Measurements from ENCODE around the gene ST7.

ST7 gene

GRCh38 chr7:117130262-117130661 lies 177.0 kb downstream of the ST7 start:
- in situ Hi-C loops (cut with MboI; ENCODE audit: low sequenced_read_pairs), result no loop called here
- H3K36me3 ChIP-seq (replicated peaks), result no peaks in the 10 kb centered on the region
- H3K4me1 ChIP-seq, result peaks cover 21% of the 10 kb centered on the region
- H3K4me3 ChIP-seq, result no peak overlapping the region
- no peaks in the 10 kb centered on the region for H3K9me3 ChIP-seq
- no peak for DNase-seq (ENCODE audit: low spot score in 2 of 2)
- no peaks in the 10 kb centered on the region for H3K27me3 ChIP-seq (ENCODE audit: low read depth)

GRCh38 chr7:117132321-117133120 lies 179.2 kb downstream of the ST7 start:
- Histone ChIP-seq H3K4me1 (no peaks in the 10 kb centered on the region; the same call in 1 of the 2 replicates), H3K9me3 (no peaks in the 10 kb centered on the region), H3K4me3 (no peak overlapping the region), H3K27me3 (ENCODE audit: low read depth) (no peaks in the 10 kb centered on the region), H3K36me3 (replicated peaks) (no peaks in the 10 kb centered on the region)
- DNase-seq (ENCODE audit: low spot score in 2 of 2), result no peak
- in situ Hi-C loops (cut with MboI; ENCODE audit: low sequenced_read_pairs), result no loop called here

DNA sequence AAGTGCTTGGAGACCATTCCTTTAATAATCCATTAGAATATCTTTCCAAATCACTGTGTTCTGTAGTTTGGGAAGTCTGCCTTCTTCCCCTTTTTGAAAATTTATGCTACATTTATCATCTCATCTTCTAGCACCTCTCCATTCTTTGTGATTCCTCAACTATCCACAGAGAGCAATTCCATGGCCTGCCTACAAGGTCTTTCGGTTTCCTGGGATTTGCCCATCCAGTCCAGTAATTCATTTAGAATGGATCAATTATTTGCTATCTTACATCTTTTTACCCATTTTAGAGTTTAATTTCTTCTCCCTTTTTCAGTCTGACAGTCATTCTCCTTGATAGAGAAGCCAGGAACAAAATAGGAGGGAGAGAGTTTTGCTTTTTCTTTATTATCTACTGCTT lies 179.8 kb downstream of the ST7 start:
- Histone ChIP-seq H3K36me3 (replicated peaks) (no peaks in the 10 kb centered on the region), H3K9me3 (no peaks in the 10 kb centered on the region), H3K27me3 (ENCODE audit: low read depth) (no peaks in the 10 kb centered on the region), H3K4me3 (no peak overlapping the region), H3K4me1 (no peaks in the 10 kb centered on the region)
- DNase-seq (ENCODE audit: low spot score in 2 of 2), result no peak
- in situ Hi-C loops (cut with MboI; ENCODE audit: low sequenced_read_pairs), result no loop called here

DNA sequence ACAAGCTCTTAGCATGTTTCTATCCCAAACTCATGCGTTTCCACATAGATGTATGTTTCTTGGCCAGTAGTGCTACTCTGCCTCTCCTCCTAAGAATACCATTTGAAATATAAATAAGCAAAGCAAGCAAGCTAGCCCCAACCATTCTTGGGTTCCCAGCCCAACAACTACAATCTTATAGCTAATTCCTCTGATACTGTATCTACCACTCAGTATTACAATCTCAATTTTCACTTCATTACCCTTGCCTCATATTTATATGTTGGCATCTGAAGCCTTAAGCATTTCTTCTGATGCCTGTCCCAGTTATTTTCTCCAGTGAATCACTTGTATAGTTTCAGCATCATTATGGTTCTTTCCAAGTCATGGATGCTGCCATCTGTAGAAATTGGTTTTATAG lies 181.1 kb downstream of the ST7 start:
- Histone ChIP-seq H3K4me1 (no peaks in the 10 kb centered on the region), H3K36me3 (replicated peaks) (no peaks in the 10 kb centered on the region)

GRCh38 chr7:117134889-117135552 lies 181.7 kb downstream of the ST7 start:
- in situ Hi-C loops (cut with MboI; ENCODE audit: low sequenced_read_pairs), result no loop called here
- Histone ChIP-seq H3K27me3 (ENCODE audit: low read depth) (no peaks in the 10 kb centered on the region), H3K9me3 (no peaks in the 10 kb centered on the region), H3K36me3 (replicated peaks) (no peaks in the 10 kb centered on the region), H3K4me1 (no peaks in the 10 kb centered on the region), H3K4me3 (no peak overlapping the region)
- DNase-seq (ENCODE audit: low spot score in 2 of 2), result no peak

More for the DNA sequence above, 181.1 kb downstream of the ST7 start:
- H3K27me3 ChIP-seq (ENCODE audit: low read depth), result no peaks in the 10 kb centered on the region
- no peak overlapping the region for H3K4me3 ChIP-seq
- H3K9me3 ChIP-seq, result no peaks in the 10 kb centered on the region
- in situ Hi-C loops (cut with MboI; ENCODE audit: low sequenced_read_pairs), result no loop called here
- DNase-seq (ENCODE audit: low spot score in 2 of 2), result no peak

GRCh38 chr7:117135553-117135891 lies 182.2 kb downstream of the ST7 start:
- Histone ChIP-seq H3K36me3 (replicated peaks) (no peaks in the 10 kb centered on the region), H3K4me3 (no peak overlapping the region), H3K9me3 (no peaks in the 10 kb centered on the region), H3K27me3 (ENCODE audit: low read depth) (no peaks in the 10 kb centered on the region), H3K4me1 (no peaks in the 10 kb centered on the region)
- no peak for DNase-seq (ENCODE audit: low spot score in 2 of 2)
- in situ Hi-C loops (cut with MboI; ENCODE audit: low sequenced_read_pairs), result no loop called here

- Histone ChIP-seq H3K9me3 (no peaks in the 10 kb centered on the region), H3K36me3 (replicated peaks) (no peaks in the 10 kb centered on the region), H3K4me1 (no peaks in the 10 kb centered on the region), H3K4me3 (no peak overlapping the region), H3K27me3 (ENCODE audit: low read depth) (no peaks in the 10 kb centered on the region)
- in situ Hi-C loops (cut with MboI; ENCODE audit: low sequenced_read_pairs), result no loop called here
- DNase-seq (ENCODE audit: low spot score in 2 of 2), result no peak
These were observed 184.6 kb downstream of the ST7 start for GRCh38 chr7:117137868-117138267.

DNA sequence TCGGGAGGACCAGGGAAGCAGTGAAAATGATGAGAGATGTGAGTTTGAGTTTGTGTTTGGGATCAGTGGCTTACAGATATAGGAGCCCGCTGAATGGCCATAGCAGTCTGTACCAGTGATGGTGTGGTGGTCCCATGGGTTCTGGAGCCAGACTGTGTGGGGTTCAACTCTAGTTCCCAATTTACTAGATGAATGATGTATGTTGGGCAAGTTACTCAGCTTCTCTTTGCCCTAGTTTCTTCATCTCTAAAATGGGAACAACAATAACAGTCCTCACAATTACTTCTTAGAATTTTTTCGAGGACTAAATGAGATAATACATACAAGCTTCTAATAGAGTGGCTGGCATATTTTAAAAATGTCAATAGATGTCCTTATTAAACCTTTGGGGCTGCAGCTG lies 185.2 kb downstream of the ST7 start:
- in situ Hi-C loops (cut with MboI; ENCODE audit: low sequenced_read_pairs), result no loop called here
- H3K27me3 ChIP-seq (ENCODE audit: low read depth), result no peaks in the 10 kb centered on the region
- no peaks in the 10 kb centered on the region for H3K9me3 ChIP-seq
- no peaks in the 10 kb centered on the region for H3K36me3 ChIP-seq (replicated peaks)
- H3K4me3 ChIP-seq, result no peak overlapping the region
- DNase-seq (ENCODE audit: low spot score in 2 of 2), result no peak
- no peaks in the 10 kb centered on the region for H3K4me1 ChIP-seq

GRCh38 chr7:117138981-117139380 lies 185.7 kb downstream of the ST7 start:
- no peaks in the 10 kb centered on the region for H3K4me1 ChIP-seq
- no peak for DNase-seq (ENCODE audit: low spot score in 2 of 2)
- no peaks in the 10 kb centered on the region for H3K36me3 ChIP-seq (replicated peaks)
- no peaks in the 10 kb centered on the region for H3K9me3 ChIP-seq
- H3K4me3 ChIP-seq, result no peak overlapping the region
- no peaks in the 10 kb centered on the region for H3K27me3 ChIP-seq (ENCODE audit: low read depth)
- in situ Hi-C loops (cut with MboI; ENCODE audit: low sequenced_read_pairs), result no loop called here

DNA sequence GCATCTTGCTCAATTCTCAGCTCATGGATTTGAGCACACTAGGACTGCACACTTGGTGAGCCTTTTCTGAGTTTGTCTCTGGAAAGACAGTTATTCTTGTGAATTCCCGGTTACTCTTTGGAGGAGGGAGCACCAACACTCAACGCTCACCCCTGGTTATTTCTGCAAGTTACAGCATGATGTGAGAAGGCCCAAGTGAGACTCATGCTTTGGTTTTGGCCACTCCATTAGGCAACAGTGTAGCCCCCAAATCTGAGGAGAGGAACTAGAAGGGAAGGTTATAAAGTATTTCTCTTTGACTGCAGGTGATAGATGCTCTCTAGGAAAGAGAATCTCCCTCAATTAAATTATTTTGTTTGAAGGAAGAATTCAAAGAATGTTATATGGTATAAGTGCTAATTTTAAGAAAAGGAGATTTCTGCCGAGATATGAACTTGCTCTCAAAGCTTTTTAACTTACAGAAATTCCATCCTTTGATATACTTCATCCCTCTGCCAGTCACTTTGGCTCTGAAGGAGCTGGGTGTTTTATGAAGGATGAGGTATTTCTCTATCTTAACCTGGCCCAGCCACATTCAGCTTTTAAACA lies 186.2 kb downstream of the ST7 start:
- no peak for DNase-seq (ENCODE audit: low spot score in 2 of 2)
- Histone ChIP-seq H3K9me3 (no peaks in the 10 kb centered on the region), H3K4me3 (no peak overlapping the region), H3K27me3 (ENCODE audit: low read depth) (no peaks in the 10 kb centered on the region), H3K36me3 (replicated peaks) (no peaks in the 10 kb centered on the region), H3K4me1 (no peaks in the 10 kb centered on the region)
- in situ Hi-C loops (cut with MboI; ENCODE audit: low sequenced_read_pairs), result no loop called here

DNA sequence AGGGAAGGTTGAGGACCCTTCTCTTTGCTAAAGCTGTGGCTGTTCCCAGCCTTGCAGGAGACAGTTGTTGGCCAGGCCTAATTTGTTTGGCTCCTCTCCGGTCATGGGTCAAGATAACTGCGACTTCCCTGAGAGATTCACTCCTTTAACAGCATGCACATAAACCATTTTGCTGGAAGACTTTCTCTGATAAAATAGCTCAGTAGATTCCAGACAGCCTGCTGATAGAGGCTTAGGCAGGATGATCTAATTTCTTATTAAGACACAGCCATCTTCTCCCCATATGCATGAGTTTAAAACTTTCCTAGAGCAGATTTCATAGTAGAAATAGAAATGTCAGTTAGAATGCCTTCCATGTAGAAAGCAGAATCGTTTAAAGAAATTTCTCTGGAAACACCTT lies 187.6 kb downstream of the ST7 start:
- Histone ChIP-seq H3K36me3 (replicated peaks) (no peaks in the 10 kb centered on the region), H3K4me1 (no peaks in the 10 kb centered on the region), H3K4me3 (no peak overlapping the region), H3K9me3 (no peaks in the 10 kb centered on the region), H3K27me3 (ENCODE audit: low read depth) (no peaks in the 10 kb centered on the region)
- no peak for DNase-seq (ENCODE audit: low spot score in 2 of 2)
- in situ Hi-C loops (cut with MboI; ENCODE audit: low sequenced_read_pairs), result no loop called here

GRCh38 chr7:117143066-117143465 lies 189.8 kb downstream of the ST7 start:
- H3K9me3 ChIP-seq, result no peaks in the 10 kb centered on the region
- H3K36me3 ChIP-seq (replicated peaks), result no peaks in the 10 kb centered on the region
- no peak for DNase-seq (ENCODE audit: low spot score in 2 of 2)
- H3K4me3 ChIP-seq, result no peak overlapping the region
- no peaks in the 10 kb centered on the region for H3K4me1 ChIP-seq
- no peaks in the 10 kb centered on the region for H3K27me3 ChIP-seq (ENCODE audit: low read depth)
- in situ Hi-C loops (cut with MboI; ENCODE audit: low sequenced_read_pairs), result no loop called here

- H3K9me3 ChIP-seq, result no peaks in the 10 kb centered on the region
- H3K27me3 ChIP-seq (ENCODE audit: low read depth), result no peaks in the 10 kb centered on the region
- no peaks in the 10 kb centered on the region for H3K4me1 ChIP-seq
- in situ Hi-C loops (cut with MboI; ENCODE audit: low sequenced_read_pairs), result no loop called here
- H3K36me3 ChIP-seq (replicated peaks), result no peaks in the 10 kb centered on the region
- no peak overlapping the region for H3K4me3 ChIP-seq
- DNase-seq (ENCODE audit: low spot score in 2 of 2), result no peak
These were observed 190.3 kb downstream of the ST7 start for GRCh38 chr7:117143580-117143979.

DNA sequence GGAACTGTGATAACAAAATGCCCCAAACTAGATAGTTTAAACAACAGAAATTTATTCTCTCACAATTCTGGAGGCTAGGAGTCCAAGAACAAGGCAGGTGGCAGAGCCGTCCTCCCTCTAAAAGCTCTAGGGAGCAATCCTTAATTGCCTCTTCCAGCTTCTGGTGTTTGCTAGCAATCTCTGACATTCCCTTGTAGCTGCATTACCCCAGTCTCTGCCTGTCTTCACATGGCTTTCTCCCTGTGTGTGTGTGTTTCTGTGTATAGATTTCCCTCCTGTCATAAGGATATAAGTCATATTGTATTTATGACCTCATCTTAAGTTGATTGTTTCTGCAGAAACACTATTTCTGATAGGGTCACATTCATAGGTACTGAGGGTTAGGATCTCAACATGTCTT lies 192.0 kb downstream of the ST7 start:
- H3K4me1 ChIP-seq, result no peaks in the 10 kb centered on the region
- H3K27me3 ChIP-seq (ENCODE audit: low read depth), result no peaks in the 10 kb centered on the region
- H3K4me3 ChIP-seq, result no peak overlapping the region
- no peak for DNase-seq (ENCODE audit: low spot score in 2 of 2)
- no peaks in the 10 kb centered on the region for H3K9me3 ChIP-seq
- H3K36me3 ChIP-seq (replicated peaks), result no peaks in the 10 kb centered on the region
- in situ Hi-C loops (cut with MboI; ENCODE audit: low sequenced_read_pairs), result no loop called here
